IMR-90 (cell line): ENCODE measurements around the gene TBXAS1. TPM values are rescaled to one million over a fixed set of nuclear protein-coding genes. Genes with fewer than 3 reads are reported as not detected.

Experiments
- ATAC-seq: fragments of 200-7000 bp; cut with Tn5 transposase; 2 replicates; pipeline ENCODE4 v1.9.1; 2020; ENCODE audit warnings: low read depth, mild to moderate bottlenecking, moderate library complexity
- BruUV-seq: library from RNA; stranded (reverse); fragments of 400-500 nt; replicated peaks from 2 replicates; lab custom pipeline; 2021; lab: Mats Ljungman, UMichigan
- CTCF ChIA-PET: fragments of 300-600 bp; formaldehyde crosslinking; extraction: SDS; loops from one replicate; lab custom pipeline; 2021; ENCODE audit warnings: antibody characterized with exemption; lab: Yijun Ruan, JAX
- POLR2A ChIA-PET: fragments of 300-600 bp; sonication (Branson Sonifier 250); formaldehyde crosslinking; loops from one replicate; lab custom pipeline; 2022; ENCODE audit warnings: antibody characterized with exemption; ENCODE audit not compliant: unreplicated experiment; lab: Charles Lee
- DNase-seq: peaks from one replicate; pipeline ENCODE4 v3.0.0; 2013
- H2AFZ ChIP-seq: replicated peaks from 2 replicates; pipeline ENCODE3; 2013; ENCODE audit warnings: low read length, mild to moderate bottlenecking; ENCODE audit not compliant: poor library complexity
- H2AK5ac ChIP-seq: 2 replicates; pipeline ENCODE4 v1.6.1; 2013; ENCODE audit warnings: low read depth, low read length, inconsistent platforms
- H2AK9ac ChIP-seq: replicated peaks from 2 replicates; pipeline ENCODE3; 2013; ENCODE audit warnings: mild to moderate bottlenecking, low read depth, low read length, moderate library complexity; ENCODE audit not compliant: poor library complexity
- H2BK120ac ChIP-seq: 2 replicates; pipeline ENCODE4 v1.6.1; 2013; ENCODE audit warnings: low read depth, low read length, inconsistent platforms
- H2BK15ac ChIP-seq: 3 replicates; pipeline ENCODE4 v1.6.1; 2013; ENCODE audit warnings: low read depth, low read length, inconsistent platforms
- H2BK20ac ChIP-seq: 2 replicates; pipeline ENCODE4 v1.6.1; 2013; ENCODE audit warnings: low read depth, mild to moderate bottlenecking, inconsistent platforms, low read length, moderate library complexity
- H2BK5ac ChIP-seq: 2 replicates; pipeline ENCODE4 v1.6.1; 2013; ENCODE audit warnings: mild to moderate bottlenecking, low read depth, low read length, inconsistent platforms; ENCODE audit not compliant: poor library complexity, severe bottlenecking
- H3K14ac ChIP-seq: replicated peaks from 2 replicates; pipeline ENCODE4 v1.6.1; 2013; ENCODE audit warnings: low read depth, low read length, inconsistent platforms
- H3K18ac ChIP-seq: 2 replicates; pipeline ENCODE4 v1.6.1; 2013; ENCODE audit warnings: low read depth, low read length, control low read depth
- H3K23ac ChIP-seq: 2 replicates; pipeline ENCODE4 v1.6.1; 2013; ENCODE audit warnings: low read depth, low read length, inconsistent platforms
- H3K27ac ChIP-seq: 2 replicates; pipeline ENCODE4 v1.5.1; 2013; ENCODE audit warnings: mild to moderate bottlenecking, control low read depth, low read length; ENCODE audit not compliant: insufficient read depth
- H3K27me3 ChIP-seq: 2 replicates; pipeline ENCODE4 v1.6.1; 2013; ENCODE audit warnings: low read length; ENCODE audit not compliant: control insufficient read depth, insufficient read depth
- H3K36me3 ChIP-seq: 2 replicates; pipeline ENCODE4 v1.6.1; 2013; ENCODE audit warnings: low read length, mixed read lengths; ENCODE audit not compliant: control insufficient read depth, insufficient read depth
- H3K4ac ChIP-seq: 2 replicates; pipeline ENCODE4 v1.6.1; 2013; ENCODE audit warnings: low read depth, low read length, inconsistent platforms
- H3K4me1 ChIP-seq: 2 replicates; pipeline ENCODE4 v1.6.1; 2013; ENCODE audit warnings: low read length, mixed read lengths; ENCODE audit not compliant: control insufficient read depth, insufficient read depth
- H3K4me2 ChIP-seq: 2 replicates; pipeline ENCODE4 v1.6.1; 2013; ENCODE audit warnings: low read depth, mild to moderate bottlenecking, control low read depth, low read length, moderate library complexity
- H3K4me3 ChIP-seq: 2 replicates; pipeline ENCODE4 v1.5.1; 2013; ENCODE audit warnings: low read depth, mild to moderate bottlenecking, control low read depth, low read length, moderate library complexity; ENCODE audit not compliant: insufficient read depth
- H3K56ac ChIP-seq: 2 replicates; pipeline ENCODE4 v1.6.1; 2013; ENCODE audit warnings: low read length, inconsistent platforms; ENCODE audit not compliant: insufficient read depth; ENCODE audit errors: extremely low read depth
- H3K79me1 ChIP-seq, 2 experiments: 2 replicates each; pipeline ENCODE4 v1.6.1; 2013; ENCODE audit warnings: low read length in 2 of 2, inconsistent platforms in 1 of 2, low read depth in 1 of 2
- H3K9ac ChIP-seq: 2 replicates; pipeline ENCODE4 v1.6.1; 2013; ENCODE audit warnings: low read depth, low read length, control low read depth
- H3K9me1 ChIP-seq: 2 replicates; pipeline ENCODE4 v1.6.1; 2013; ENCODE audit warnings: low read length, inconsistent platforms; ENCODE audit not compliant: insufficient read depth
- H3K9me3 ChIP-seq: 2 replicates; pipeline ENCODE4 v1.6.1; 2013; ENCODE audit warnings: low read length; ENCODE audit not compliant: control insufficient read depth, insufficient read depth
- H4K20me1 ChIP-seq: 2 replicates; pipeline ENCODE4 v1.6.1; 2013; ENCODE audit warnings: low read length, inconsistent platforms; ENCODE audit not compliant: insufficient read depth
- H4K5ac ChIP-seq: 2 replicates; pipeline ENCODE4 v1.6.1; 2013; ENCODE audit warnings: mild to moderate bottlenecking, low read depth, low read length, control low read depth
- H4K8ac ChIP-seq, 2 experiments: 2 replicates each; pipeline ENCODE4 v1.6.1; 2013; ENCODE audit warnings: low read depth in 2 of 2, low read length in 2 of 2, control low read depth in 1 of 2, inconsistent platforms in 1 of 2
- H4K91ac ChIP-seq: 2 replicates; pipeline ENCODE4 v1.6.1; 2013; ENCODE audit warnings: low read depth, low read length, inconsistent platforms; ENCODE audit not compliant: insufficient read depth
- BHLHE40 ChIP-seq: fragments of 150-350 bp; IDR thresholded peaks from 2 replicates; pipeline ENCODE4 v1.6.1; 2016; ENCODE audit warnings: mild to moderate bottlenecking, low read depth, low read length
- CEBPB ChIP-seq: IDR thresholded peaks from 2 replicates; pipeline ENCODE4 v1.6.1; 2012; ENCODE audit warnings: low read depth, low read length, improper control_type of control experiment
- CHD1 ChIP-seq: IDR thresholded peaks from 2 replicates; pipeline ENCODE4 v1.6.1; 2012; ENCODE audit warnings: low read depth, low read length, improper control_type of control experiment
- CTCF ChIP-seq: conservative IDR thresholded peaks from 2 replicates; pipeline ENCODE4 v1.5.1; 2012; ENCODE audit warnings: mild to moderate bottlenecking, low read depth, low read length, improper control_type of control experiment
- ELK1 ChIP-seq: fragments of 150-350 bp; IDR thresholded peaks from 2 replicates; pipeline ENCODE4 v1.6.1; 2016; ENCODE audit warnings: low read depth, mild to moderate bottlenecking, low read length, moderate library complexity, borderline replicate concordance
- FOS ChIP-seq: fragments of 150-350 bp; IDR thresholded peaks from 2 replicates; pipeline ENCODE4 v1.6.1; 2016; ENCODE audit warnings: low read depth, low read length
- MAZ ChIP-seq: IDR thresholded peaks from 2 replicates; pipeline ENCODE4 v1.6.1; 2012; ENCODE audit warnings: low read depth, mild to moderate bottlenecking, low read length, improper control_type of control experiment, moderate library complexity, borderline replicate concordance
- MXI1 ChIP-seq: IDR thresholded peaks from 2 replicates; pipeline ENCODE4 v1.6.1; 2012; ENCODE audit warnings: low read depth, mild to moderate bottlenecking, low read length, moderate library complexity, borderline replicate concordance
- NFE2L2 ChIP-seq: fragments of 150-350 bp; IDR thresholded peaks from 2 replicates; pipeline ENCODE4 v1.6.1; 2016; ENCODE audit warnings: low read depth, mild to moderate bottlenecking, low read length
- POLR2A ChIP-seq: IDR thresholded peaks from 2 replicates; pipeline ENCODE4 v1.6.1; 2012; ENCODE audit warnings: mild to moderate bottlenecking, low read depth, low read length
- RAD21 ChIP-seq: IDR thresholded peaks from 2 replicates; pipeline ENCODE4 v1.6.1; 2012; ENCODE audit warnings: low read length, improper control_type of control experiment
- RCOR1 ChIP-seq: IDR thresholded peaks from 2 replicates; pipeline ENCODE4 v1.6.1; 2012; ENCODE audit warnings: mild to moderate bottlenecking, low read length, improper control_type of control experiment; ENCODE audit not compliant: insufficient replicate concordance
- RFX5 ChIP-seq: IDR thresholded peaks from 2 replicates; pipeline ENCODE4 v1.8.0; 2012; ENCODE audit warnings: low read depth, mild to moderate bottlenecking, low read length, moderate library complexity
- SMC3 ChIP-seq: fragments of 150-350 bp; IDR thresholded peaks from 2 replicates; pipeline ENCODE4 v1.6.1; 2016; ENCODE audit warnings: low read depth, mild to moderate bottlenecking, antibody characterized with exemption, low read length, moderate library complexity
- WGBS, 2 experiments: methylation state at CpG; one replicate each; pipeline versions ENCODE4 v1.1.5 to v1.1.7; 2013; ENCODE audit warnings: missing lambda C conversion rate in 2 of 2; ENCODE audit not compliant: insufficient read length in 1 of 2; ENCODE audit errors: extremely low coverage in 2 of 2; 5-methylcytosine and 5-hydroxymethylcytosine counted together
- dilution Hi-C: fragments of 300-500 bp; cut with HindIII; formaldehyde crosslinking; loops from one replicate; pipeline ENCODE4 v1.14.3; 2018; ENCODE audit warnings: low sequenced_read_pairs; ENCODE audit not compliant: unreplicated experiment
- in situ Hi-C: fragments of 300-500 bp; cut with MboI; formaldehyde crosslinking; loops from 3 replicates; pipeline ENCODE4 v1.14.3; 2019; ENCODE audit warnings: low sequenced_read_pairs, inconsistent platforms, mixed read lengths
- intact Hi-C: fragments of 100-400 bp; cut with micrococcal nuclease; formaldehyde crosslinking; loops from 2 replicates; pipeline ENCODE4 v1.10.0; 2022
- polyA plus RNA-seq, 3 experiments: library from polyadenylated mRNA; depleted of rRNA; stranded (reverse); fragments of >200 nt; gene quantifications; 2 replicates each; pipeline ENCODE4 v1.2.3, GENCODE V29; 2012; ENCODE audit warnings: low replicate concordance in 1 of 3
- total RNA-seq: library from RNA; depleted of rRNA; stranded (reverse); fragments of >200 nt; gene quantifications from 2 replicates; pipeline ENCODE4 v1.2.3, GENCODE V29; 2012
- TF ChIP-seq, protein P1 (sequence below): fragments of 150-350 bp; IDR thresholded peaks from 2 replicates; pipeline ENCODE4 v1.6.1; 2017; ENCODE audit warnings: mild to moderate bottlenecking, antibody characterized with exemption, low read length, low read depth

TBXAS1 gene
- total and polyA plus RNA-seq, 2 of the 4 experiments (the other 2 are of a cell fraction) = 5.9 to 10.8 TPM

- H3K56ac ChIP-seq = no peak overlapping the region
- peaks cover 8% of the 10 kb centered on the region; the same call in 1 of the 2 replicates for H3K4me1 ChIP-seq
- H3K36me3 ChIP-seq = peaks cover 11% of the 10 kb centered on the region
- ATAC-seq (no peak), DNase-seq (no peak)
- dilution Hi-C loops = no loop called here
- no peaks in the 10 kb centered on the region for H4K20me1 ChIP-seq
- H3K4ac ChIP-seq = no peak overlapping the region
- no peak overlapping the region for H4K5ac ChIP-seq
- H3K79me1 ChIP-seq = peaks cover 0 to 36% of the 10 kb centered on the region in 2 experiments
- no peak overlapping the region for H2AFZ ChIP-seq
- H3K4me3 ChIP-seq = no peak overlapping the region
- ChIA-PET CTCF (interaction anchor here (0.6 kb wide), 3 partner anchors 14 to 220 kb away, joined by 3 to 5 read pairs (median 3); no protein-coding TSS in a partner anchor), POLR2A (no interaction called here)
- no peak overlapping the region for H2AK9ac ChIP-seq
- H3K9ac ChIP-seq = no peak overlapping the region
- H2BK15ac ChIP-seq = no peak overlapping the region
- H3K14ac ChIP-seq = no peak overlapping the region
- H3K27ac ChIP-seq = no peak overlapping the region
- TF ChIP-seq RAD21 (no peak), BHLHE40 (no peak), RFX5 (no peak), NFE2L2 (no peak), ELK1 (no peak), SMC3 (no peak), RCOR1 (no peak), MXI1 (no peak), MAZ (no peak), CEBPB (no peak), FOS (no peak), CTCF (no peak), CHD1 (no peak), POLR2A (no peak)
- TF ChIP-seq, protein P1, sequence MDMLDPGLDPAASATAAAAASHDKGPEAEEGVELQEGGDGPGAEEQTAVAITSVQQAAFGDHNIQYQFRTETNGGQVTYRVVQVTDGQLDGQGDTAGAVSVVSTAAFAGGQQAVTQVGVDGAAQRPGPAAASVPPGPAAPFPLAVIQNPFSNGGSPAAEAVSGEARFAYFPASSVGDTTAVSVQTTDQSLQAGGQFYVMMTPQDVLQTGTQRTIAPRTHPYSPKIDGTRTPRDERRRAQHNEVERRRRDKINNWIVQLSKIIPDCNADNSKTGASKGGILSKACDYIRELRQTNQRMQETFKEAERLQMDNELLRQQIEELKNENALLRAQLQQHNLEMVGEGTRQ = no peak
- no peak overlapping the region for H3K18ac ChIP-seq
- no peak overlapping the region for H3K4me2 ChIP-seq
- 100% methylated on average over 1 of the region's 3 CpGs; no CpG with 5 or more reads in 1 of the 2 experiments for WGBS, 2 experiments
- no peak overlapping the region for H4K91ac ChIP-seq
- intact Hi-C loops = no loop called here
- in situ Hi-C loops = no loop called here
- H4K8ac ChIP-seq = no peak overlapping the region
- H3K23ac ChIP-seq = no peak overlapping the region
- H2AK5ac ChIP-seq = no peak overlapping the region
- no TSS peak for BruUV-seq
- H2BK20ac ChIP-seq = no peak overlapping the region
- H3K9me3 ChIP-seq = no peaks in the 10 kb centered on the region
- H3K9me1 ChIP-seq = peaks cover 11% of the 10 kb centered on the region
- no peak overlapping the region for H2BK120ac ChIP-seq
- H3K27me3 ChIP-seq = no peaks in the 10 kb centered on the region
- H2BK5ac ChIP-seq = no peak overlapping the region
Measured at GRCh38 chr7:139782932-139783331, 46.1 kb upstream of the TBXAS1 start.
